Measurements from ENCODE around the gene PLXNA4.

DNA sequence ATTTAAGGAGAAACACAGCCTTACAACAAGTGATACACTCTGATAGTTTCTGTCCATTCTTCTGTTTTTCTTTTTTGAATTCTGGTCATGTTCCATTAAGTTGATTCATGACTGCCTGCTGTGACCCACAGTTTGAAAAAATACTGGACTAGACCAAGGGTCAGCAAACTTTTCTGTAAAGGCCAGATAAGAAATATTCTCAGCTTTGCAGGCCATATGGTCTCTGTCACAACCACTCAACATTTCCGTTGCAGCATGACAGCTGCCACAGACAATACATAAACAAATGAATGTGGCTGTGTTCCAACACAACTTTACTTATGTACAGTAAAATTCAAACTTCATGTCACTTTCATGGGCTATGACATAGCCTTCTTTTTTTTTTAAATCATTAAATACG is 156.7 kb downstream of the PLXNA4 start:
- TF ChIP-seq, protein P1, sequence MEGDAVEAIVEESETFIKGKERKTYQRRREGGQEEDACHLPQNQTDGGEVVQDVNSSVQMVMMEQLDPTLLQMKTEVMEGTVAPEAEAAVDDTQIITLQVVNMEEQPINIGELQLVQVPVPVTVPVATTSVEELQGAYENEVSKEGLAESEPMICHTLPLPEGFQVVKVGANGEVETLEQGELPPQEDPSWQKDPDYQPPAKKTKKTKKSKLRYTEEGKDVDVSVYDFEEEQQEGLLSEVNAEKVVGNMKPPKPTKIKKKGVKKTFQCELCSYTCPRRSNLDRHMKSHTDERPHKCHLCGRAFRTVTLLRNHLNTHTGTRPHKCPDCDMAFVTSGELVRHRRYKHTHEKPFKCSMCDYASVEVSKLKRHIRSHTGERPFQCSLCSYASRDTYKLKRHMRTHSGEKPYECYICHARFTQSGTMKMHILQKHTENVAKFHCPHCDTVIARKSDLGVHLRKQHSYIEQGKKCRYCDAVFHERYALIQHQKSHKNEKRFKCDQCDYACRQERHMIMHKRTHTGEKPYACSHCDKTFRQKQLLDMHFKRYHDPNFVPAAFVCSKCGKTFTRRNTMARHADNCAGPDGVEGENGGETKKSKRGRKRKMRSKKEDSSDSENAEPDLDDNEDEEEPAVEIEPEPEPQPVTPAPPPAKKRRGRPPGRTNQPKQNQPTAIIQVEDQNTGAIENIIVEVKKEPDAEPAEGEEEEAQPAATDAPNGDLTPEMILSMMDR (IDR thresholded peaks at IDR 0.05), result no peak
- TF ChIP-seq POLR2A (IDR thresholded peaks at IDR 0.05), result no peak
